Naive thymus-derived CD4-positive, alpha-beta T cell (primary cell): ENCODE data around the gene CCDC178. TPM values are rescaled to one million over a fixed set of nuclear protein-coding genes. Genes with fewer than 3 reads are reported as not detected.

Experiments
- ATAC-seq: fragments of 150-1000 bp; cut with Tn5 transposase; 2 replicates; pipeline ENCODE4 v1.10.0; 2021; ENCODE audit warnings: mild to moderate bottlenecking, moderate library complexity
- CTCF ChIA-PET: fragments of 350-600 bp; sonication (Branson Sonifier 250); formaldehyde crosslinking; loops from one replicate; lab custom pipeline; 2021; ENCODE audit warnings: antibody characterized with exemption; lab: Charles Lee
- POLR2A ChIA-PET: fragments of 350-600 bp; sonication (Branson Sonifier 250); formaldehyde crosslinking; loops from one replicate; lab custom pipeline; 2021; ENCODE audit warnings: antibody characterized with exemption, inconsistent platforms; lab: Charles Lee
- DNase-seq, 9 donors: peaks; one replicate each; pipeline versions ENCODE4 v3.0.0 to v3.0.0-alpha.2; 2020 to 2022; ENCODE audit warnings: mixed read lengths in 1 of 9
- H3K27ac ChIP-seq: one replicate; pipeline ENCODE4 v1.7.0; 2013; ENCODE audit warnings: mild to moderate bottlenecking, low read depth, low read length, moderate library complexity
- H3K27me3 ChIP-seq, 2 donors: one replicate each; pipeline ENCODE4 v1.7.0; 2013; ENCODE audit warnings: low read length in 2 of 2, mild to moderate bottlenecking in 2 of 2, moderate library complexity in 2 of 2; ENCODE audit not compliant: control insufficient read depth in 2 of 2, insufficient read depth in 2 of 2
- H3K36me3 ChIP-seq, 3 experiments: 1 replicate in 2 of 3; 2 replicates in 1 of 3; pipeline ENCODE4 v1.7.0; 2013; ENCODE audit warnings: low read length in 3 of 3, mild to moderate bottlenecking in 3 of 3, moderate library complexity in 1 of 3; ENCODE audit not compliant: insufficient read depth in 3 of 3, control insufficient read depth in 2 of 3
- H3K4me1 ChIP-seq, 2 donors: one replicate each; pipeline ENCODE4 v1.7.0; 2013; ENCODE audit warnings: low read length in 2 of 2, mild to moderate bottlenecking in 2 of 2, moderate library complexity in 1 of 2; ENCODE audit not compliant: control insufficient read depth in 2 of 2, insufficient read depth in 2 of 2
- H3K4me3 ChIP-seq: 2 replicates; pipeline ENCODE4 v1.7.0; 2013; ENCODE audit warnings: mild to moderate bottlenecking, low read length
- H3K9me3 ChIP-seq, 3 experiments: 1 replicate in 2 of 3; 2 replicates in 1 of 3; pipeline ENCODE4 v1.7.0; 2013; ENCODE audit warnings: low read length in 3 of 3; ENCODE audit not compliant: control insufficient read depth in 2 of 3
- H3K27ac Mint-ChIP-seq, 9 donors: one replicate each; pipeline ENCODE4 v1.8.0; 2020 to 2022; ENCODE audit warnings: mixed read lengths in 9 of 9, mild to moderate bottlenecking in 8 of 9, moderate library complexity in 5 of 9, inconsistent platforms in 2 of 9
- H3K27me3 Mint-ChIP-seq, 5 donors: one replicate each; pipeline ENCODE4 v1.8.0; 2021 to 2022; ENCODE audit warnings: mixed read lengths in 5 of 5, mild to moderate bottlenecking in 1 of 5
- H3K36me3 Mint-ChIP-seq, 5 donors: one replicate each; pipeline ENCODE4 v1.8.0; 2020 to 2022; ENCODE audit warnings: mixed read lengths in 5 of 5, mild to moderate bottlenecking in 3 of 5, inconsistent platforms in 1 of 5
- H3K4me1 Mint-ChIP-seq, 7 donors: one replicate each; pipeline ENCODE4 v1.8.0; 2020 to 2022; ENCODE audit warnings: mixed read lengths in 7 of 7, mild to moderate bottlenecking in 3 of 7, inconsistent platforms in 1 of 7
- H3K4me3 Mint-ChIP-seq, 10 donors: one replicate each; pipeline ENCODE4 v1.8.0; 2020 to 2022; ENCODE audit warnings: mild to moderate bottlenecking in 10 of 10, mixed read lengths in 10 of 10, moderate library complexity in 6 of 10, inconsistent platforms in 2 of 10
- H3K9me3 Mint-ChIP-seq, 11 donors: one replicate each; pipeline ENCODE4 v1.8.0; 2020 to 2022; ENCODE audit warnings: mixed read lengths in 11 of 11, mild to moderate bottlenecking in 4 of 11, inconsistent platforms in 1 of 11, moderate library complexity in 1 of 11
- intact Hi-C, 2 donors: fragments of 100-400 bp; cut with micrococcal nuclease; formaldehyde crosslinking; loops; one replicate each; pipeline ENCODE4 v1.15.1; 2023
- polyA plus RNA-seq, 2 donors: library from polyadenylated mRNA; unstranded; fragments of 300-500 nt; fragmentation: Illumina TruSeq; gene quantifications; one replicate each; pipeline ENCODE4 v1.2.3, GENCODE V29; 2021
- total RNA-seq, 6 experiments: library from RNA in 5 of 6; stranded (reverse) in 5 of 6; gene quantifications; 1 replicate in 5 of 6; 2 replicates in 1 of 6; pipeline ENCODE4 v1.2.3 and lab custom pipeline; 2021 to 2026

The CCDC178 gene
- total and polyA plus RNA-seq, 7 experiments from 2014 or later, result not detected

- DNase-seq (no peak), ATAC-seq (no peak)
- no peaks in the 10 kb centered on the region for H3K4me1 ChIP-seq
- no peaks in the 10 kb centered on the region for H3K27me3 Mint-ChIP-seq
- H3K4me3 Mint-ChIP-seq, result no peak overlapping the region
- no peaks in the 10 kb centered on the region for H3K9me3 ChIP-seq
- no peaks in the 10 kb centered on the region for H3K4me1 Mint-ChIP-seq
- H3K36me3 Mint-ChIP-seq, result no peaks in the 10 kb centered on the region
- no peak overlapping the region for H3K27ac Mint-ChIP-seq
- no peaks in the 10 kb centered on the region for H3K36me3 ChIP-seq
- POLR2A ChIA-PET, result no interaction called here
- H3K27ac ChIP-seq, result no peak overlapping the region
- intact Hi-C loops, result no loop called here
- peaks cover 0 to 7% (median 0%) of the 10 kb centered on the region in 11 donors for H3K9me3 Mint-ChIP-seq
- H3K27me3 ChIP-seq, result no peaks in the 10 kb centered on the region
- CTCF ChIA-PET, result no interaction called here
- no peak overlapping the region for H3K4me3 ChIP-seq
Observed at GRCh38 chr18:33052886-33053285, 387.6 kb downstream of the CCDC178 start.

- Histone ChIP-seq H3K27ac (no peak overlapping the region), H3K36me3 (no peaks in the 10 kb centered on the region), H3K4me3 (no peak overlapping the region), H3K4me1 (no peaks in the 10 kb centered on the region), H3K9me3 (no peaks in the 10 kb centered on the region), H3K27me3 (no peaks in the 10 kb centered on the region)
- peaks cover 0 to 7% (median 0%) of the 10 kb centered on the region in 11 donors for H3K9me3 Mint-ChIP-seq
- DNase-seq (no peak), ATAC-seq (no peak)
- no peak overlapping the region for H3K27ac Mint-ChIP-seq
- ChIA-PET CTCF (no interaction called here), POLR2A (no interaction called here)
- no peak overlapping the region for H3K4me3 Mint-ChIP-seq
- H3K4me1 Mint-ChIP-seq, result no peaks in the 10 kb centered on the region
- H3K36me3 Mint-ChIP-seq, result no peaks in the 10 kb centered on the region
- no peaks in the 10 kb centered on the region for H3K27me3 Mint-ChIP-seq
- intact Hi-C loops, result no loop called here
Observed at GRCh38 chr18:33051407-33051806, 389.1 kb downstream of the CCDC178 start.

GRCh38 chr18:33040213-33040612, 400.3 kb downstream of the CCDC178 start:
- DNase-seq, result no peak
- no peaks in the 10 kb centered on the region for H3K9me3 ChIP-seq
- no peaks in the 10 kb centered on the region for H3K36me3 Mint-ChIP-seq
- ChIA-PET POLR2A (no interaction called here), CTCF (no interaction called here)
- peaks cover 2 to 37% (median 7%) of the 10 kb centered on the region in 11 donors for H3K9me3 Mint-ChIP-seq
- no peaks in the 10 kb centered on the region for H3K4me1 ChIP-seq
- H3K4me3 Mint-ChIP-seq, result no peak overlapping the region
- intact Hi-C loops, result no loop called here
- no peak overlapping the region for H3K27ac Mint-ChIP-seq
- no peaks in the 10 kb centered on the region for H3K27me3 Mint-ChIP-seq
- no peaks in the 10 kb centered on the region for H3K27me3 ChIP-seq
- H3K4me1 Mint-ChIP-seq, result no peaks in the 10 kb centered on the region
- H3K4me3 ChIP-seq, result no peak overlapping the region
- H3K36me3 ChIP-seq, result no peaks in the 10 kb centered on the region
- no peak for ATAC-seq
- no peak overlapping the region for H3K27ac ChIP-seq

GRCh38 chr18:33034945-33035344, 405.6 kb downstream of the CCDC178 start:
- ChIA-PET POLR2A (no interaction called here), CTCF (no interaction called here)
- Histone ChIP-seq H3K4me3 (no peak overlapping the region), H3K27me3 (no peaks in the 10 kb centered on the region), H3K27ac (no peak overlapping the region), H3K4me1 (no peaks in the 10 kb centered on the region), H3K36me3 (no peaks in the 10 kb centered on the region), H3K9me3 (no peaks in the 10 kb centered on the region)
- H3K9me3 Mint-ChIP-seq, result peaks cover 0 to 26% (median 3%) of the 10 kb centered on the region in 11 donors
- H3K27me3 Mint-ChIP-seq, result no peaks in the 10 kb centered on the region
- DNase-seq (no peak), ATAC-seq (no peak)
- no peaks in the 10 kb centered on the region for H3K36me3 Mint-ChIP-seq
- H3K4me3 Mint-ChIP-seq, result no peak overlapping the region
- intact Hi-C loops, result no loop called here
- no peak overlapping the region for H3K27ac Mint-ChIP-seq
- no peaks in the 10 kb centered on the region for H3K4me1 Mint-ChIP-seq

GRCh38 chr18:33034212-33034611, 406.3 kb downstream of the CCDC178 start:
- H3K4me3 Mint-ChIP-seq, result no peak overlapping the region
- Histone ChIP-seq H3K27me3 (no peaks in the 10 kb centered on the region), H3K36me3 (no peaks in the 10 kb centered on the region), H3K27ac (no peak overlapping the region), H3K9me3 (no peaks in the 10 kb centered on the region), H3K4me1 (no peaks in the 10 kb centered on the region), H3K4me3 (no peak overlapping the region)
- ChIA-PET POLR2A (no interaction called here), CTCF (no interaction called here)
- no peak overlapping the region for H3K27ac Mint-ChIP-seq
- DNase-seq (no peak), ATAC-seq (no peak)
- H3K9me3 Mint-ChIP-seq, result peaks cover 0 to 21% (median 3%) of the 10 kb centered on the region in 11 donors
- H3K36me3 Mint-ChIP-seq, result no peaks in the 10 kb centered on the region
- no peaks in the 10 kb centered on the region for H3K4me1 Mint-ChIP-seq
- no peaks in the 10 kb centered on the region for H3K27me3 Mint-ChIP-seq
- intact Hi-C loops, result no loop called here

- ChIA-PET CTCF (no interaction called here), POLR2A (no interaction called here)
- H3K27ac ChIP-seq, result no peak overlapping the region
- H3K9me3 ChIP-seq, result no peaks in the 10 kb centered on the region
- no peak overlapping the region for H3K4me3 ChIP-seq
- no peaks in the 10 kb centered on the region for H3K4me1 Mint-ChIP-seq
- no peaks in the 10 kb centered on the region for H3K27me3 Mint-ChIP-seq
- H3K9me3 Mint-ChIP-seq, result peaks cover 0 to 21% (median 2%) of the 10 kb centered on the region in 11 donors
- no peaks in the 10 kb centered on the region for H3K4me1 ChIP-seq
- H3K36me3 Mint-ChIP-seq, result no peaks in the 10 kb centered on the region
- H3K27ac Mint-ChIP-seq, result no peak overlapping the region
- H3K27me3 ChIP-seq, result no peaks in the 10 kb centered on the region
- no peak overlapping the region for H3K4me3 Mint-ChIP-seq
- intact Hi-C loops, result no loop called here
- ATAC-seq, result no peak
- H3K36me3 ChIP-seq, result no peaks in the 10 kb centered on the region
- no peak for DNase-seq
Observed at GRCh38 chr18:33022370-33022769, 418.2 kb downstream of the CCDC178 start.

- Mint-ChIP-seq H3K27ac (no peak overlapping the region), H3K9me3 (peaks cover 0 to 18% (median 2%) of the 10 kb centered on the region in 11 donors), H3K36me3 (no peaks in the 10 kb centered on the region), H3K4me1 (no peaks in the 10 kb centered on the region), H3K4me3 (no peak overlapping the region), H3K27me3 (no peaks in the 10 kb centered on the region)
- Histone ChIP-seq H3K27me3 (no peaks in the 10 kb centered on the region), H3K4me3 (no peak overlapping the region), H3K27ac (no peak overlapping the region), H3K4me1 (no peaks in the 10 kb centered on the region), H3K36me3 (no peaks in the 10 kb centered on the region), H3K9me3 (no peaks in the 10 kb centered on the region)
- DNase-seq (no peak), ATAC-seq (no peak)
- POLR2A ChIA-PET, result no interaction called here
- CTCF ChIA-PET, result no interaction called here
- intact Hi-C loops, result no loop called here
Observed at GRCh38 chr18:33020877-33021276, 419.6 kb downstream of the CCDC178 start.
